GM12878 (cell line): Measurements from ENCODE around the gene GJC3.

Experiments
- BACH1 ChIP-seq: fragments of 450-650 bp; IDR thresholded peaks from 2 replicates; pipeline ENCODE4 v1.6.1; 2017; ENCODE audit warnings: mild to moderate bottlenecking, borderline replicate concordance
- CBFB ChIP-seq: IDR thresholded peaks from 2 replicates; pipeline ENCODE4 v1.6.1; 2016; ENCODE audit warnings: antibody characterized with exemption, low read depth
- CTCF ChIP-seq, 3 experiments: IDR thresholded peaks in 2 of 3; conservative IDR thresholded peaks in 1 of 3; 2 replicates each; pipeline ENCODE4 v1.5.1; 2011; ENCODE audit warnings: low read depth in 3 of 3, low read length in 3 of 3, mild to moderate bottlenecking in 3 of 3, control low read depth in 2 of 3, moderate library complexity in 2 of 3, inconsistent platforms in 1 of 3, mixed read lengths in 1 of 3; ENCODE audit not compliant: control insufficient read depth in 2 of 3, insufficient read depth in 1 of 3; ENCODE audit errors: extremely low read depth in 1 of 3
- EZH2 ChIP-seq: IDR thresholded peaks from 2 replicates; pipeline ENCODE4 v1.6.1; 2012; ENCODE audit warnings: low read depth, mild to moderate bottlenecking, control low read depth, inconsistent platforms, low read length, borderline replicate concordance; ENCODE audit not compliant: control insufficient read depth
- FOS ChIP-seq: IDR thresholded peaks from 3 replicates; pipeline ENCODE4 v1.6.1; 2011; ENCODE audit warnings: borderline replicate concordance; ENCODE audit not compliant: insufficient read length; ENCODE audit errors: extremely low read depth
- JUND ChIP-seq: IDR thresholded peaks from 2 replicates; pipeline ENCODE4 v1.6.1; 2012; ENCODE audit warnings: low read depth, mild to moderate bottlenecking, low read length, improper control_type of control experiment, moderate library complexity
- MTA2 ChIP-seq: fragments of 450-650 bp; IDR thresholded peaks from 2 replicates; pipeline ENCODE4 v1.6.1; 2016; ENCODE audit warnings: low read depth, mild to moderate bottlenecking, moderate library complexity
- RELB ChIP-seq: fragments of 450-650 bp; IDR thresholded peaks from 2 replicates; pipeline ENCODE4 v1.6.1; 2017; ENCODE audit warnings: low read depth, mild to moderate bottlenecking, moderate library complexity
- TAF1 ChIP-seq: IDR thresholded peaks from 2 replicates; pipeline ENCODE4 v1.6.1; 2011; ENCODE audit warnings: mild to moderate bottlenecking, low read depth, low read length, borderline replicate concordance
- YY1 ChIP-seq: IDR thresholded peaks from 2 replicates; pipeline ENCODE4 v1.6.1; 2011; ENCODE audit warnings: low read depth, mild to moderate bottlenecking, low read length

- TF ChIP-seq YY1 = no peak
- no peak for TF ChIP-seq EZH2
- no peak for TF ChIP-seq MTA2
- no peak for TF ChIP-seq BACH1
- TF ChIP-seq CBFB = no peak
- TF ChIP-seq CTCF (IDR thresholded peaks at IDR 0.05 in 2 of 3, conservative IDR thresholded peaks at IDR 0.05 in 1 of 3; ENCODE audit: control insufficient read depth in 2 of 3, extremely low read depth in 1 of 3, insufficient read depth in 1 of 3, low read depth in 3 of 3, low read length in 3 of 3) = no peak
- TF ChIP-seq JUND = no peak
- TF ChIP-seq RELB = no peak
- TF ChIP-seq TAF1 = no peak
- no peak for TF ChIP-seq FOS
Measured at GRCh38 chr7:99943641-99944496, 14.4 kb upstream of the GJC3 start.
